Measurements from ENCODE around the gene HOXA1. TPM values are rescaled to one million over a fixed set of nuclear protein-coding genes. Genes with fewer than 3 reads are reported as not detected.

The HOXA1 gene
- total RNA-seq, 2 experiments from 2014 or later = 0.12 to 0.14 TPM

DNA sequence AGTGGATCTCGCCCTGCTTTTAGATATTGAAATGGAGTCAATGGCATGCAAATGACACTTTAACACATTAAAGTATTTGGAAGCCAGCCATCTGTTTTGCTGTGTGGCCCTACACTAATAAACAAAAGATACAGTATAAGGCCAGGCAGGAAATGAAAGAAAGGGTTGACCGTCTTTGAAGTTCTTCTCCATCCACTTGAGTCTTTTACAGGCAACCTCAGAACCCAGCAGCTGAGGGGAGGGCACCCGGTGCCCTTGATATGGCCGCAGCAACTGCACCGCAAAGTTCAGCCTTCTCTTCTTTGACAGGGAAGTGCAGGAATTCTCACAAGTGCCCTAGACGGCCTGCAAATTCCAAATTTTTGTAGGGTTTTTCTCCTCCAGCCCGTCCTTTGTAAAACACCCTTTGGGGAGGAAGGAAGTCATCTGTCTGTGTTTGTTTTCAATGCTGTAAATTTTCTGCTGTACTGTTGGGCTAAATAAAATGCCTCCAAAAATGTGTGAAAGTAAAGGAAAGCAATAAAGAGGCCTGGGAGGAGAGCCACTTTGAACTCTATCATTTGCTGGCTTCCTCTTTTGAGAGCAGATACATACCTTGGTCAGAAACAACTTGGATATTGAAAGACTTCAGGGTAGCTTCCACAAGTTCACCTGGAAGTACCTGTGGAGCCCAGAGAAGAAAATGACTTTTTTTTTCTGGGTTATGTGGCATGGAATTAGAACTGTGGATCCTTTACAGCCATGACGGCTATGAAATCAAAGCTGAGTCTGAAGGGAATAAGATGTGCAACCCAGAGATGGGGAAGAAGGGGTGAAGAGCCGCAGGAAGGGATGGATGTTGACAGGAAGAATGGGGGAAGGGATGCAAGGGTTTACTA is 3.6 kb downstream of the HOXA1 start:
- Mint-ChIP-seq H3K27ac (no peak overlapping the region), H3K36me3 (ENCODE audit: low read depth) (no peaks in the 10 kb centered on the region), H3K27me3 (peaks cover 79% of the 10 kb centered on the region), H3K9me3 (ENCODE audit: low read depth) (no peaks in the 10 kb centered on the region), H3K4me1 (peaks cover 20% of the 10 kb centered on the region), H3K4me3 (no peak overlapping the region)
- DNase-seq (no peak), ATAC-seq (no peak)
- ChIA-PET POLR2A (no interaction called here), CTCF (interaction anchor here (0.6 to 1.3 kb wide), 4 partner anchors 9 to 69 kb away, joined by 3 to 4 read pairs (median 4); no protein-coding TSS in a partner anchor)
- intact Hi-C loops (cut with DNase I, micrococcal nuclease) = loop anchor here in 1 of 2 experiments (10.0 kb wide), 1 partner anchor 717 kb away; no protein-coding TSS in a partner anchor

DNA sequence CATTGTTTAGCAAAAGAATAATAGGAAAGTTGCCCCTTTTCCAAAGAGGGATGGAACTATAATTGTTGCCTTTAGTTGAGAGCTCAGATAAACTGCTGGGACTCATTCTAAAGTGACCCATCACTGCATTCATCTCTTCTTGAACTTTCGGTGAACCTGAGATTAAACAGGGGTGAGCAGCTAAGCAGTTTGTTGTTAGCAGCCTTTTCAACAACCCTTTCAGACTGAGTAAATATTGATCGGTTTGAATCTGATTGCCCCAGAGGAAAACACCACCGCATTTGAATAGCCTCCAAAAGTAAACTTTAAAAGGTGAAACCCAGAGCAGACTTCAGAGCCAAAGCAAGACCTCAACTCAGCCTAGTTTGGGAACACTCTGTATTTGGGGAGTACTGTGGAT is 4.7 kb downstream of the HOXA1 start:
- Mint-ChIP-seq H3K9me3 (ENCODE audit: low read depth) (no peaks in the 10 kb centered on the region), H3K4me1 (peaks cover 17% of the 10 kb centered on the region), H3K4me3 (no peak overlapping the region), H3K27me3 (peaks cover 79% of the 10 kb centered on the region), H3K36me3 (ENCODE audit: low read depth) (no peaks in the 10 kb centered on the region), H3K27ac (no peak overlapping the region)
- CTCF ChIA-PET = interaction anchor here (0.7 to 1.3 kb wide), 4 partner anchors 8 to 70 kb away, joined by 3 to 4 read pairs (median 4); no protein-coding TSS in a partner anchor
- POLR2A ChIA-PET = no interaction called here
- intact Hi-C loops (cut with DNase I, micrococcal nuclease) = loop anchor here in 1 of 2 experiments (10.0 kb wide), 1 partner anchor 716 kb away; no protein-coding TSS in a partner anchor
- no peak for ATAC-seq
- DNase-seq = no peak

DNA sequence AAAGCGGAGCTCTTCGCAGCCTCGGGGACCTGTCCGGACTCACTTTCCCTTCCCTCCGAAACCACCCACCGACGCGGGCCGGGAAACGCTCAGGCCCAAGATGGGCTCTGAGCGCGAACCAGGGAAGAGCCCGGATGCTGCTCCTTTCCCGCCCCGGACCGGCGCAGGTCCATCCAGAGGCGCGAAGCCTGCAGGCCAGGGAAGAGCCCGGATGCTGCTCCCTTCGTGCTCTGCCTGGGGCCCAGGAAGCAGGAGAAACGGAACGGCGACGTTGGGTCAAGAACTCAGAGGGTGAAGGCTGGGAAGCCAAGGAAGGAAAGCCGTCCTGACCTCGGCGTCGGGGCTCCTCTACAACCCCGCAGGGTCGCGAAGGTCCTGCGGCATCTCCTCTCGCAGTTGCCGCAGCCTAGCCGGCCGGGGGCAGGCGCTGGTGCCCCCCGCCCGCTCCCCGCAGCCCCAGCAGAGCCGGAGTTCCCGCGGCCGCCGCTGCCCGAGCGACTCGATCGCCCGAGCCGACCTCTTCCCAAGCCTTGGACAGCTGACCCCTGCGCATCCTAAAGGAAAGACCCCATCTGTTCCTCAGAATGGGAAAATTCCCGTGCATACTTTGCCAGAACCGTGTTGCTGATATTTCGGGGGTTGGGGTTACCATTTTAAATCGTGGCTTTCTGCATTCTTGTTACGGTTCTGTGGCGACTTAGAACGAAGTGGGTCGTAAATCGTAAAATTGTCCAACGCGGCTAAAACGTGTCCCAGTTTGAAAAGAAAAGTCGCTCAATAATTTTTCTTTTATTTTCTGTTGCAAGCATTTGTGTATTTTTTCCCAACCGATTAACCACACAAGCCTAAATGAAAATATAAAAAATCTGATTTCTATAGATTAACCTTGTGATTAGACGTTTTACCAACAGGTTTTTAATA is 7.5 kb downstream of the HOXA1 start:
- ChIA-PET POLR2A (no interaction called here), CTCF (interaction anchor here (0.6 kb wide), 1 partner anchor 11 kb away, joined by 3 read pairs; no protein-coding TSS in a partner anchor)
- Mint-ChIP-seq H3K4me1 (peaks cover 10% of the 10 kb centered on the region), H3K27me3 (peaks cover 64% of the 10 kb centered on the region), H3K4me3 (no peak overlapping the region), H3K27ac (no peak overlapping the region), H3K36me3 (ENCODE audit: low read depth) (no peaks in the 10 kb centered on the region), H3K9me3 (ENCODE audit: low read depth) (no peaks in the 10 kb centered on the region)
- DNase-seq = peak; percentile 5
- ATAC-seq = no peak
- intact Hi-C loops (cut with DNase I, micrococcal nuclease) = no loop called here

DNA sequence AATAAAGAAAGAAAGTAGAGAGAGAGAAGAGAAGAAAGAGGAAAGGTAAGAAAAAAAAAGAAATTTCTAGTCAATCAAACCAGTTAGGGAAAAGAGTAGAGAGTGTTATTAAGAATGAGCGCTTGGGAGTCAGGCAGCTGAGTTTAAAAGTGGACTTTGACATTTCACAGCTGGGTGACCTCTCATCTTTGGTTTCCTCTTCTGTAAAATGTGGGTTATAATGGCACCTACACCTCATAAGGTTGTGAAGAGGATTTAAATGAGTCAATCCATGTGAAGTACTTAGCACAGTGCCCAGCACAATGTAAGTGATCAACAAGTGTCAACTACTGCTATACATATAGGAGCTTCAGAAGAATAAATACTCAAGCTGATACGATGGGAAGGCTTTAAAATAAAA is 12.2 kb downstream of the HOXA1 start:
- Mint-ChIP-seq H3K27ac (no peak overlapping the region), H3K4me1 (peaks cover 10% of the 10 kb centered on the region), H3K27me3 (peaks cover 27% of the 10 kb centered on the region), H3K4me3 (no peak overlapping the region), H3K36me3 (ENCODE audit: low read depth) (no peaks in the 10 kb centered on the region), H3K9me3 (ENCODE audit: low read depth) (no peaks in the 10 kb centered on the region)
- no peak for DNase-seq
- no peak for ATAC-seq
- intact Hi-C loops (cut with DNase I, micrococcal nuclease) = no loop called here
- POLR2A ChIA-PET = no interaction called here
- CTCF ChIA-PET = interaction anchor here (0.6 to 1.4 kb wide), 6 partner anchors 8 to 99 kb away, joined by 3 to 4 read pairs (median 4); no protein-coding TSS in a partner anchor

DNA sequence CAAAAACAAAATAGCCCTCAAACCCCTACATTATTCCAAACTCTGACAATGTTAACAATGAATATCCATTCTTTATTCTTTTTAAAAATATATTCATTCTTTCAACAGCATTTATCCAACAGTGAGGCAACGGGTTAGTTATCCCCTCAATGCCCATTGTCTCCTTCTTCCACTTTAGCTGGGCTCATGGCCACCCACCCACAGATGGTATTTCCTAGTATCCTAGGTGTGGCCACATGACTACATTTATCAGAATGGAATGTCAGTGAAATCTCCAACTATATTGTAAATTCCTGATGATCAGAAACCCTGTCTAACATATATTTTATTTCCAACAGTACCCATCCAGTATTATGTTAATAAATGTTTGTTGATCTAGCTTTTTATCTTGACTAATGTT is 13.6 kb downstream of the HOXA1 start:
- H3K36me3 Mint-ChIP-seq (ENCODE audit: low read depth) = no peaks in the 10 kb centered on the region
- no peak overlapping the region for H3K27ac Mint-ChIP-seq
- H3K27me3 Mint-ChIP-seq = peaks cover 16% of the 10 kb centered on the region
- H3K4me1 Mint-ChIP-seq = no peaks in the 10 kb centered on the region
- CTCF ChIA-PET = interaction anchor here (0.7 kb wide), 1 partner anchor 31 kb away, joined by 3 read pairs; no protein-coding TSS in a partner anchor
- intact Hi-C loops (cut with DNase I, micrococcal nuclease) = no loop called here
- DNase-seq = no peak
- no peak for ATAC-seq
- H3K4me3 Mint-ChIP-seq = no peak overlapping the region
- no peaks in the 10 kb centered on the region for H3K9me3 Mint-ChIP-seq (ENCODE audit: low read depth)
- POLR2A ChIA-PET = no interaction called here

DNA sequence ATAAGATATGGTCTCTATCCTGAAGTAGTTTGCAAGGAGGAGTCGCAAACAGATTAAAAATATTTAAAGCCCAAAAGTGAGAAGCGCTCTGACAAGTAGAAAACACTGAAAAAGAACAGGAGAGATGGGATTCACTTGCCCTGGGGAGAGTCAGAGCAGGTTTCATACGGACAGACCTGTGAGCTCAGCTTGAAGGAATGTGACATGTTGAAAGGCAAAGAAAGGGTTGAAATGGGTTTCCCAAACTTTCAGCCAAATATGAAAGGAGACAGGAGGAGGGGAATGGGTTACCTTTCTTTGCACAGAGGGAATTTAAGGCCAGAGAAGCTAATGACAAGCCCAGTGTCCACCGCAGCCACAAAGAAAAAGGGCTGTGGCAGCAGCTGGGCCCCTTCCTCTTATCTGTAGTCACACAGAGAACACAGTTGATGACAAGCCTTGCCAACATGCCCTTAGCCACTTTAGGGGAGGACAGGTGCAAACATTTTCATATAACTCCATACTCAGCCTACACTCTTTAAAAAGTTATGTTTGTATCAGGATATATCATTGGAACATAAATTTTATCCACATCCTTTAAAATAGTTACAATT is 14.9 kb downstream of the HOXA1 start:
- Mint-ChIP-seq H3K36me3 (ENCODE audit: low read depth) (no peaks in the 10 kb centered on the region), H3K4me1 (no peaks in the 10 kb centered on the region), H3K4me3 (no peak overlapping the region), H3K27me3 (peaks cover 12% of the 10 kb centered on the region), H3K27ac (no peak overlapping the region), H3K9me3 (ENCODE audit: low read depth) (no peaks in the 10 kb centered on the region)
- POLR2A ChIA-PET = no interaction called here
- CTCF ChIA-PET = no interaction called here
- intact Hi-C loops (cut with DNase I, micrococcal nuclease) = no loop called here
- ATAC-seq = no peak
- DNase-seq = no peak

DNA sequence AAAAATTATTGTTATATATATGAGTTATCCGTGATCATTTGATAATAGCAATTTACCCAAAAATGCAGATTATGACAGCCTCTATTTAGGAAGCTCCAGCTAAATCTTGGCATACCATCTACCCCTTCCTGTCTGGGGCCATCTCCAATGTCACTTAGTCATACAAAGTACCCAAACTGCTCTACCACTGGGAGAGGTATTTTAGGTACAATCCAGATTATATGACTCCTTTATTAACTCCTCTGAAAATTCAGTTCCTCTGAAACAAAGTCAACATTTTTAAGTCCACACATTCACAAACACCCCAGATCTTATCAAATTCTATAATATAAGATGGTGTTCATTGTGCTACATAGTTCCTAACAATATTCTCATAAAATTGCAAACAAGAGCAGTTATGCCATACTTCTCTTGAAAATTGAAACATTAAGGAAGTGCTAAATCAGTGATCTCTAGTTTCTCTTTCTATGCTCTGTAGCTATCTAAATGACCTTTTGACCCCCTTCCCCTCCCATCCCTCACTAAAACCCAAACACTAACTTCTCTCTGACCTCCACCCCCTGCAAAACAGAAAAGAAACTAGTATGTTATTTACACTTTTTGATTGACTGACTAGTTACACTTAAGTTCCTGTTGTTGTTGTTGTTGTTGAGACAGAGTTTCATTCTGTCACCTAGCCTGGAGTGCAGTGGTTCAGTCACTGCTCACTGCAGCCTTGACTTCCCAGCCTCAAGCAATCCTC is 16.4 kb downstream of the HOXA1 start:
- Mint-ChIP-seq H3K9me3 (ENCODE audit: low read depth) (no peaks in the 10 kb centered on the region), H3K36me3 (ENCODE audit: low read depth) (no peaks in the 10 kb centered on the region), H3K4me1 (no peaks in the 10 kb centered on the region), H3K27ac (no peak overlapping the region), H3K4me3 (no peak overlapping the region), H3K27me3 (peaks cover 14% of the 10 kb centered on the region)
- intact Hi-C loops (cut with DNase I, micrococcal nuclease) = no loop called here
- DNase-seq = no peak
- POLR2A ChIA-PET = no interaction called here
- ATAC-seq = no peak
- CTCF ChIA-PET = interaction anchor here (0.7 kb wide), 1 partner anchor 71 kb away, joined by 3 read pairs; no protein-coding TSS in a partner anchor

DNA sequence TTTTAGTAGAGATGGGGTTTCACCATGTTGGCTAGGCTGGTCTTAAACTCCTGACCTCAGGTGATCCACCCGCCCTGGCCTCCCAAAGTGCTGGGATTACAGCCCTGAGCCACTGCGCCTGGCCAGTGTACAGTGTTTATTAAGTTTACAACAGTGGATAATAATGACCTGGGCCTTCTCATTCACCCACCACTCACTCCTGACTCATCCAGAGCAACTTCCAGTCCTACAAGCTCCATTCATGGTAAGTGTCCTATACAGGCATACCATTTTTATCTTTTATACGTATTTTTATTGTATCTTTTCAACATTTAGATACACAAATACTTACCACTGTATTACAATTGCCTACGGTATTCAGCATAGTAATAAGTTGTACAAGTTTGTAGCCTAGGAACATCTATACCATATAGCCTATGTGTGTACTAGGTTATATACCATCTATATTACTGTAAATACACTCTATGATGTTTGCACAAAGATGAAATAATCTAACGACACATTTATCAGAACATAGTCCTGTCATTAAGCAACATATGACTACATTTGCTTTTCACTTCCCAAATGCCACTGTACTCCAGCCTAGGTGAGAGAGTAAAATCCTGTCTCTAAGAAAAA is 17.1 kb downstream of the HOXA1 start:
- ATAC-seq = no peak
- intact Hi-C loops (cut with DNase I, micrococcal nuclease) = no loop called here
- POLR2A ChIA-PET = no interaction called here
- Mint-ChIP-seq H3K9me3 (ENCODE audit: low read depth) (no peaks in the 10 kb centered on the region), H3K27ac (no peak overlapping the region), H3K36me3 (ENCODE audit: low read depth) (no peaks in the 10 kb centered on the region), H3K4me3 (no peak overlapping the region), H3K27me3 (peaks cover 11% of the 10 kb centered on the region), H3K4me1 (no peaks in the 10 kb centered on the region)
- CTCF ChIA-PET = interaction anchor here (0.7 kb wide), 1 partner anchor 72 kb away, joined by 3 read pairs; no protein-coding TSS in a partner anchor
- DNase-seq = no peak

DNA sequence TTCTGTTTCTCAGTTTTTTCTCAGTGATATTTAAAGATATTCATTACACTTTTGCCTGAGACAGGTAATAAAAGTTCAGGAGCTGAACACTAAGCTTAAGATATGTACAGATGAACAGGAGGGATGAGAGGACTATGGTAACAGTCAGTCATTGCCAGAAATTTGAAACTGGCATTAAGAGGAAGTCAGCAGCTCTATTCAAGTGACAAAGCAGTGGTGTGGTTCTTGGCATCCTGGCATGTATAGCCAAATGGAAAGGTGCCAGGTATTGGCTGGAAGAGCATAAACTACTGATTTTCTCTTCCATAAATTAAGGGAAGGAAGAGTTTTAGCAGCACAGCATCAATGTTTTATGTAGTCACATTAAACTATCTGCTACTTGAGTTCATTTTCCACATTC is 22.7 kb downstream of the HOXA1 start:
- ATAC-seq (no peak), DNase-seq (no peak)
- ChIA-PET POLR2A (no interaction called here), CTCF (no interaction called here)
- no peaks in the 10 kb centered on the region for H3K9me3 Mint-ChIP-seq (ENCODE audit: low read depth)
- peaks cover 8% of the 10 kb centered on the region for H3K27me3 Mint-ChIP-seq
- H3K4me3 Mint-ChIP-seq = no peak overlapping the region
- H3K36me3 Mint-ChIP-seq (ENCODE audit: low read depth) = no peaks in the 10 kb centered on the region
- intact Hi-C loops (cut with DNase I, micrococcal nuclease) = no loop called here
- no peak overlapping the region for H3K27ac Mint-ChIP-seq
- no peaks in the 10 kb centered on the region for H3K4me1 Mint-ChIP-seq

DNA sequence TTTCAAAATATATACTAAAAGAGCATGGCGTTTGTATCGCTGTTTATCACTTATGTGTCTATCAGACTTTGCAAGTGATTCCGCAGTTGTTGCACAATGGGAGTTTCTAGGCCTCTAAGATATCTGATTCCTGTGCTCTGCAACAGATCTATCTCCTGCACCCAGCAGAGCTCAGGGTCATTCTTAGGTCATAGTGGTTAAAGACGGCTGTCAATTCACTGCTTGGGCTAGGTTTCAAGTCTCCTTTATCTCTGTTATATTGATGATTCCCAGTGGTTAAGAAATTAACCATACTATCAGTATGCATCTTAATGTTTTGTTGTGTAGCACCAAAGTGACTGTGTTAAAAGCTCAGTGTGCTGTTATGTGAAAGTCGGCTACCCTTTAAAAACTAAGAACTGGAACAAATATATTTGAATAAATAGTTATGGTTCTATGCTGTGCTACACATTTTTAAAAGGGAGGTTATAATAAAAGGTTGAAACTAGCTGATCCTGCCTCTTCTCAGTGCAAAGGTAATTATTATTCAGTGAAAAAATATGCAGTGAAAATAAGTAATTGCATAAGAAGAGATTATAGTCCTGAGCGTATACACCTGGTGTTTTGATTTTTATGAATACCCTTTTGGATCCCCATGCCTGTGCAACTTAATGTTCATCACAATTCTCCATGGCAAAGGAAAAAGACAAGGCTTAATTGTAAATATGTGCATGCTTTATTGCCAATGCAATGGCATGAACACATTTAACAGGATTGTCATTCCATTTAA is 24.0 kb downstream of the HOXA1 start:
- intact Hi-C loops (cut with DNase I, micrococcal nuclease) = no loop called here
- POLR2A ChIA-PET = no interaction called here
- ATAC-seq (no peak), DNase-seq (no peak)
- Mint-ChIP-seq H3K9me3 (ENCODE audit: low read depth) (no peaks in the 10 kb centered on the region), H3K4me3 (no peak overlapping the region), H3K4me1 (no peaks in the 10 kb centered on the region), H3K36me3 (ENCODE audit: low read depth) (no peaks in the 10 kb centered on the region), H3K27me3 (peaks cover 8% of the 10 kb centered on the region), H3K27ac (no peak overlapping the region)
- CTCF ChIA-PET = no interaction called here

All from activated CD4-positive, alpha-beta T cell treated with anti-CD3 and anti-CD28 coated beads for 36 hours (primary cell).